Loucy (cell line): ENCODE data around the gene ZNF341.
"Not testable (repeated sequence)": the region's sequence is repeated elsewhere in the genome, so short reads cannot be mapped to it uniquely, and the experiment has no call there.

Experiments used
- CTCF ChIP-seq: fragments of 200-600 bp; sonication (generic); conservative IDR thresholded peaks from 2 replicates; pipeline ENCODE4 v1.5.1; 2014; ENCODE audit warnings: mild to moderate bottlenecking, antibody characterized with exemption, low read length
- EZH2phosphoT487 ChIP-seq: fragments of 200-600 bp; IDR thresholded peaks from 2 replicates; pipeline ENCODE4 v1.6.1; 2018; ENCODE audit warnings: antibody characterized with exemption, mild to moderate bottlenecking, moderate library complexity, borderline replicate concordance

- TF ChIP-seq CTCF, EZH2phosphoT487: not testable (repeated sequence)
Measured at GRCh38 chr20:33755936-33756490, 24.2 kb downstream of the ZNF341 start.
